NOMO-1 (cell line): ENCODE data around the gene GSC.

Source experiments
- DNase-seq, 2 experiments: peaks; one replicate each; lab custom pipeline; 2025; ENCODE audit not compliant: unreplicated experiment in 2 of 2; lab: John Stamatoyannopoulos, UW

Gene GSC

GRCh38 chr14:94772548-94772947, 2.6 kb upstream of the GSC start:
- no peak for DNase-seq

GRCh38 chr14:94771906-94772490, 2.1 kb upstream of the GSC start:
- no peak for DNase-seq

- no peak for DNase-seq
Observed at GRCh38 chr14:94771158-94771905, 1.4 kb upstream of the GSC start.

- no peak for DNase-seq
Observed at GRCh38 chr14:94770815-94771157, 873 bp upstream of the GSC start.

GRCh38 chr14:94770251-94770749, 387 bp upstream of the GSC start:
- DNase-seq, result peak in 1 of 2 experiments; percentile 33

- DNase-seq, result peak in 1 of 2 experiments; percentile 55
Observed at GRCh38 chr14:94768521-94769390, 1.2 kb downstream of the GSC start.

- DNase-seq, result no peak
Observed at GRCh38 chr14:94768141-94768520, 1.8 kb downstream of the GSC start.

- no peak for DNase-seq
Observed at GRCh38 chr14:94767321-94767878, 2.5 kb downstream of the GSC start.

- DNase-seq, result no peak
Observed at GRCh38 chr14:94764573-94764972, 5.3 kb downstream of the GSC start.

- DNase-seq, result no peak
Observed at GRCh38 chr14:94762431-94762830, 7.5 kb downstream of the GSC start.

- DNase-seq, result no peak
Observed at GRCh38 chr14:94761997-94762377, 7.9 kb downstream of the GSC start.

GRCh38 chr14:94761348-94761996, 8.4 kb downstream of the GSC start:
- no peak for DNase-seq

GRCh38 chr14:94756310-94756882, 13.5 kb downstream of the GSC start:
- no peak for DNase-seq

GRCh38 chr14:94754391-94754942, 15.4 kb downstream of the GSC start:
- DNase-seq, result no peak

GRCh38 chr14:94752591-94753436, 17.1 kb downstream of the GSC start:
- DNase-seq, result no peak

- no peak for DNase-seq
Observed at GRCh38 chr14:94751956-94752355, 18.0 kb downstream of the GSC start.

GRCh38 chr14:94751321-94751720, 18.6 kb downstream of the GSC start:
- DNase-seq, result no peak

- no peak for DNase-seq
Observed at GRCh38 chr14:94750371-94750770, 19.5 kb downstream of the GSC start.

GRCh38 chr14:94748667-94749347, 21.1 kb downstream of the GSC start:
- DNase-seq, result peak in 1 of 2 experiments; percentile 16
